Measurements from ENCODE around the gene BICDL2.

The BICDL2 gene

GRCh38 chr16:3013491-3013951 lies 23.2 kb downstream of the BICDL2 start:
- FAIRE-seq (no peak), DNase-seq (ENCODE audit: insufficient read length, low spot score) (no peak)

- DNase-seq (ENCODE audit: insufficient read length, low spot score) (no peak), FAIRE-seq (peak; percentile 91)
Observed at GRCh38 chr16:3012828-3013420, 23.8 kb downstream of the BICDL2 start, which contains the start of gene CLDN9. TSS of gene CLDN9 (plus strand) at chr16:3012923. CDS start at chr16:3013363, 440 bp downstream.

GRCh38 chr16:3012246-3012645 lies 24.5 kb downstream of the BICDL2 start:
- DNase-seq (ENCODE audit: insufficient read length, low spot score) (no peak), FAIRE-seq (no peak)

GRCh38 chr16:3010510-3010909 lies 26.2 kb downstream of the BICDL2 start:
- DNase-seq (ENCODE audit: insufficient read length, low spot score), result no peak
- no peak for FAIRE-seq

- DNase-seq (ENCODE audit: insufficient read length, low spot score) (peak; percentile 43), FAIRE-seq (peak; percentile 23)
Observed at GRCh38 chr16:3009568-3010390, 27.0 kb downstream of the BICDL2 start.

- FAIRE-seq (no peak), DNase-seq (ENCODE audit: insufficient read length, low spot score) (no peak)
Observed at GRCh38 chr16:3008690-3009037, 28.1 kb downstream of the BICDL2 start.

- DNase-seq (ENCODE audit: insufficient read length, low spot score), result no peak
- FAIRE-seq, result no peak
Observed at GRCh38 chr16:3007957-3008689, 28.6 kb downstream of the BICDL2 start.

GRCh38 chr16:3007059-3007956 lies 29.4 kb downstream of the BICDL2 start:
- FAIRE-seq (no peak), DNase-seq (ENCODE audit: insufficient read length, low spot score) (no peak)

GRCh38 chr16:3004781-3005284 lies 31.9 kb downstream of the BICDL2 start:
- FAIRE-seq (no peak), DNase-seq (ENCODE audit: insufficient read length, low spot score) (peak; percentile 28)

- DNase-seq (ENCODE audit: insufficient read length, low spot score) (no peak), FAIRE-seq (no peak)
Observed at GRCh38 chr16:3004319-3004718, 32.4 kb downstream of the BICDL2 start.

- FAIRE-seq, result peak; percentile 98
Observed at GRCh38 chr16:3003582-3004270, 33.0 kb downstream of the BICDL2 start.

GRCh38 chr16:3001316-3001715 lies 35.4 kb downstream of the BICDL2 start:
- no peak for FAIRE-seq
- no peak for DNase-seq (ENCODE audit: insufficient read length, low spot score)

More at GRCh38 chr16:3003582-3004270, 33.0 kb downstream of the BICDL2 start:
- DNase-seq (ENCODE audit: insufficient read length, low spot score), result peak; percentile 99

- FAIRE-seq (no peak), DNase-seq (ENCODE audit: insufficient read length, low spot score) (no peak)
Observed at GRCh38 chr16:3000540-3000939, 36.2 kb downstream of the BICDL2 start.

GRCh38 chr16:2999929-3000328 lies 36.8 kb downstream of the BICDL2 start:
- no peak for DNase-seq (ENCODE audit: insufficient read length, low spot score)
- FAIRE-seq, result no peak

GRCh38 chr16:2996298-2996697 lies 40.4 kb downstream of the BICDL2 start:
- no peak for DNase-seq (ENCODE audit: insufficient read length, low spot score)
- no peak for FAIRE-seq

- no peak for FAIRE-seq
- DNase-seq (ENCODE audit: insufficient read length, low spot score), result no peak
Observed at GRCh38 chr16:2992383-2993081, 44.2 kb downstream of the BICDL2 start.

GRCh38 chr16:2991566-2992261 lies 45.0 kb downstream of the BICDL2 start:
- DNase-seq (ENCODE audit: insufficient read length, low spot score) (no peak), FAIRE-seq (no peak)

- DNase-seq (ENCODE audit: insufficient read length, low spot score) (no peak), FAIRE-seq (no peak)
Observed at GRCh38 chr16:2990891-2991290, 45.9 kb downstream of the BICDL2 start.
